NCI-H2196 treated with DMSO at 0.1 percent for 48 hours (cell line): Measurements from ENCODE around the gene ZBTB39.
A peak's percentile ranks its signal among the peaks of the same experiment; 100 is the strongest.
"Not testable (repeated sequence)": the region's sequence is repeated elsewhere in the genome, so short reads cannot be mapped to it uniquely, and the experiment has no call there.

Source experiments
- DNase-seq: peaks from one replicate; lab custom pipeline; 2025; ENCODE audit not compliant: unreplicated experiment; lab: John Stamatoyannopoulos, UW

The ZBTB39 gene

GRCh38 chr12:57031138-57031725, 24.9 kb upstream of the ZBTB39 start:
- peak; percentile 61 for DNase-seq

- DNase-seq: no peak
Observed at GRCh38 chr12:57029457-57029856, 23.1 kb upstream of the ZBTB39 start.

GRCh38 chr12:57027805-57028153, 21.4 kb upstream of the ZBTB39 start:
- no peak for DNase-seq

GRCh38 chr12:57027011-57027804, 20.9 kb upstream of the ZBTB39 start:
- no peak for DNase-seq

- DNase-seq: no peak
Observed at GRCh38 chr12:57025196-57025595, 18.9 kb upstream of the ZBTB39 start.

- DNase-seq: not testable (repeated sequence)
Observed at GRCh38 chr12:57022324-57022723, 16.0 kb upstream of the ZBTB39 start.

- DNase-seq: no peak
Observed at GRCh38 chr12:57019983-57020719, 13.8 kb upstream of the ZBTB39 start.

- DNase-seq: no peak
Observed at GRCh38 chr12:57018906-57019305, 12.6 kb upstream of the ZBTB39 start.

- DNase-seq: not testable (repeated sequence)
Observed at GRCh38 chr12:57018353-57018752, 12.0 kb upstream of the ZBTB39 start.

GRCh38 chr12:57016348-57016747, 10.0 kb upstream of the ZBTB39 start, which contains the start of gene TAC3:
TSS of gene TAC3 (minus strand) at chr12:57016529. CDS start at chr12:57015797, 732 bp downstream.
- no peak for DNase-seq

- DNase-seq: no peak
Observed at GRCh38 chr12:57012600-57013465, 6.5 kb upstream of the ZBTB39 start.

- no peak for DNase-seq
Observed at GRCh38 chr12:57011438-57012424, 5.4 kb upstream of the ZBTB39 start.

GRCh38 chr12:57010627-57011247, 4.4 kb upstream of the ZBTB39 start:
- DNase-seq: no peak

GRCh38 chr12:57009949-57010626, 3.7 kb upstream of the ZBTB39 start:
- no peak for DNase-seq

GRCh38 chr12:57008178-57008577, 1.8 kb upstream of the ZBTB39 start:
- DNase-seq: peak; percentile 49

GRCh38 chr12:57006809-57007475, 596 bp upstream of the ZBTB39 start:
- DNase-seq: no peak

GRCh38 chr12:57004651-57005050, 1.7 kb downstream of the ZBTB39 start:
- DNase-seq: no peak

GRCh38 chr12:57003395-57003794, 3.0 kb downstream of the ZBTB39 start:
- no peak for DNase-seq
